NCI-H69 (cell line): ENCODE results near the gene STT3A.
"Not testable (repeated sequence)": the region's sequence is repeated elsewhere in the genome, so short reads cannot be mapped to it uniquely, and the experiment has no call there.

Experiments
- DNase-seq: peaks from one replicate; lab custom pipeline; 2025; lab: John Stamatoyannopoulos, UW

STT3A gene

GRCh38 chr11:125592305-125593113, at the start of gene STT3A:
TSS of gene STT3A (plus strand) at chr11:125592852. CDS start at chr11:125595916, 3,064 bp downstream.
- DNase-seq, result peak; percentile 100

GRCh38 chr11:125550780-125551179, 41.9 kb upstream of the STT3A start:
- DNase-seq, result no peak

GRCh38 chr11:125551835-125552342, 40.8 kb upstream of the STT3A start:
- DNase-seq, result no peak

GRCh38 chr11:125552927-125553326, 39.7 kb upstream of the STT3A start:
- DNase-seq, result no peak

- no peak for DNase-seq
Observed at GRCh38 chr11:125553357-125553756, 39.3 kb upstream of the STT3A start.

GRCh38 chr11:125554038-125554437, 38.6 kb upstream of the STT3A start:
- DNase-seq, result no peak

- no peak for DNase-seq
Observed at GRCh38 chr11:125559888-125560287, 32.8 kb upstream of the STT3A start.

- no peak for DNase-seq
Observed at GRCh38 chr11:125561924-125562323, 30.7 kb upstream of the STT3A start.

- no peak for DNase-seq
Observed at GRCh38 chr11:125562430-125562829, 30.2 kb upstream of the STT3A start.

- DNase-seq, result no peak
Observed at GRCh38 chr11:125564357-125564756, 28.3 kb upstream of the STT3A start.

- DNase-seq, result no peak
Observed at GRCh38 chr11:125566235-125566634, 26.4 kb upstream of the STT3A start.

- DNase-seq, result peak; percentile 97
Observed at GRCh38 chr11:125568970-125569914, 23.4 kb upstream of the STT3A start, which contains the start of gene EI24. TSS of gene EI24 (plus strand) at chr11:125569477. CDS start at chr11:125572528, 3,051 bp downstream.

- peak; percentile 54 for DNase-seq
Observed at GRCh38 chr11:125569915-125570621, 22.6 kb upstream of the STT3A start.

GRCh38 chr11:125570952-125571351, 21.7 kb upstream of the STT3A start:
- no peak for DNase-seq

GRCh38 chr11:125572916-125573315, 19.7 kb upstream of the STT3A start:
- no peak for DNase-seq

GRCh38 chr11:125577181-125577580, 15.5 kb upstream of the STT3A start:
- DNase-seq, result not testable (repeated sequence)

- no peak for DNase-seq
Observed at GRCh38 chr11:125578783-125579182, 13.9 kb upstream of the STT3A start.

GRCh38 chr11:125579811-125580210, 12.8 kb upstream of the STT3A start:
- DNase-seq, result no peak

- DNase-seq, result no peak
Observed at GRCh38 chr11:125583496-125583895, 9.2 kb upstream of the STT3A start.

- no peak for DNase-seq
Observed at GRCh38 chr11:125585487-125585886, 7.2 kb upstream of the STT3A start.

- no peak for DNase-seq
Observed at GRCh38 chr11:125586623-125587022, 6.0 kb upstream of the STT3A start.

GRCh38 chr11:125587480-125587879, 5.2 kb upstream of the STT3A start:
- no peak for DNase-seq
